NCI-H2171 treated with DMSO at 0.1 percent for 48 hours (cell line): Measurements from ENCODE around the gene WDR59.
A peak's percentile ranks its signal among the peaks of the same experiment; 100 is the strongest.
"Not testable (repeated sequence)": the region's sequence is repeated elsewhere in the genome, so short reads cannot be mapped to it uniquely, and the experiment has no call there.

ENCODE experiments used
- DNase-seq: peaks from one replicate; lab custom pipeline; 2025; lab: John Stamatoyannopoulos, UW

Gene WDR59

GRCh38 chr16:74850027-74850426 is 134.9 kb downstream of the WDR59 start:
- no peak for DNase-seq

- DNase-seq: no peak
These were observed 137.7 kb downstream of the WDR59 start for GRCh38 chr16:74847202-74847601.

- no peak for DNase-seq
These were observed 138.2 kb downstream of the WDR59 start for GRCh38 chr16:74846714-74847113.

- no peak for DNase-seq
These were observed 140.6 kb downstream of the WDR59 start for GRCh38 chr16:74844041-74844980.

- not testable (repeated sequence) for DNase-seq
These were observed 141.4 kb downstream of the WDR59 start for GRCh38 chr16:74843381-74844035.

- DNase-seq: peak; percentile 52
These were observed 142.5 kb downstream of the WDR59 start for GRCh38 chr16:74842413-74842812.

- peak; percentile 8 for DNase-seq
These were observed 143.0 kb downstream of the WDR59 start for GRCh38 chr16:74841904-74842303.

GRCh38 chr16:74841469-74841868 is 143.5 kb downstream of the WDR59 start:
- DNase-seq: no peak

- peak; percentile 68 for DNase-seq
These were observed 147.9 kb downstream of the WDR59 start for GRCh38 chr16:74837056-74837455.

GRCh38 chr16:74836111-74836671 is 148.7 kb downstream of the WDR59 start:
- no peak for DNase-seq

- no peak for DNase-seq
These were observed 152.7 kb downstream of the WDR59 start for GRCh38 chr16:74832228-74832627.

- no peak for DNase-seq
These were observed 153.5 kb downstream of the WDR59 start for GRCh38 chr16:74831467-74831866.

- no peak for DNase-seq
These were observed 154.3 kb downstream of the WDR59 start for GRCh38 chr16:74830648-74831047.

- DNase-seq: no peak
These were observed 155.3 kb downstream of the WDR59 start for GRCh38 chr16:74829637-74830036.

- DNase-seq: no peak
These were observed 159.0 kb downstream of the WDR59 start for GRCh38 chr16:74825941-74826340.

GRCh38 chr16:74825016-74825415 is 159.9 kb downstream of the WDR59 start:
- no peak for DNase-seq
